Spleen (tissue), 11 donors: ENCODE data around the gene MYLK4. TPM values are rescaled to one million over a fixed set of nuclear protein-coding genes. Genes with fewer than 3 reads are reported as not detected.

Source experiments
- DNase-seq: peaks from one replicate; pipeline ENCODE4 v3.0.0-alpha.2; 2020
- H3K27ac ChIP-seq, 8 donors: fragments of 200-600 bp; sonication (generic) in 7 of 8; 1 replicate in 4 of 8; 2 replicates in 4 of 8; pipeline versions ENCODE4 v1.5.0 to v1.8.0; 2016 to 2021; ENCODE audit warnings: inconsistent platforms in 4 of 8, mild to moderate bottlenecking in 4 of 8, moderate library complexity in 1 of 8
- H3K27me3 ChIP-seq, 7 donors: fragments of 200-600 bp; sonication (generic) in 6 of 7; replicated peaks in 1 of 7; 1 replicate in 4 of 7; 2 replicates in 3 of 7; pipeline versions ENCODE4 v1.5.0 to v1.8.0; 2016 to 2021; ENCODE audit warnings: inconsistent platforms in 3 of 7, mild to moderate bottlenecking in 1 of 7
- H3K36me3 ChIP-seq, 6 donors: fragments of 200-600 bp; sonication (generic) in 5 of 6; 1 replicate in 4 of 6; 2 replicates in 2 of 6; pipeline versions ENCODE4 v1.5.0 to v1.8.0; 2016 to 2021; ENCODE audit warnings: inconsistent platforms in 2 of 6
- H3K4me1 ChIP-seq, 6 donors: fragments of 200-600 bp; sonication (generic) in 5 of 6; 1 replicate in 3 of 6; 2 replicates in 3 of 6; pipeline versions ENCODE4 v1.5.0 to v1.8.0; 2016 to 2021; ENCODE audit warnings: inconsistent platforms in 3 of 6
- H3K4me3 ChIP-seq, 8 donors: fragments of 200-600 bp; sonication (generic) in 7 of 8; 1 replicate in 4 of 8; 2 replicates in 4 of 8; pipeline versions ENCODE4 v1.5.0 to v1.8.0; 2016 to 2021; ENCODE audit warnings: inconsistent platforms in 4 of 8, mild to moderate bottlenecking in 4 of 8, moderate library complexity in 2 of 8
- H3K9me3 ChIP-seq, 8 donors: fragments of 200-600 bp; sonication (generic) in 7 of 8; 1 replicate in 4 of 8; 2 replicates in 4 of 8; pipeline versions ENCODE4 v1.5.0 to v1.8.0; 2016 to 2021; ENCODE audit warnings: inconsistent platforms in 4 of 8
- POLR2A ChIP-seq, 3 donors: fragments of 450-650 bp; IDR thresholded peaks; one replicate each; pipeline ENCODE4 v1.5.1; 2017; ENCODE audit warnings: antibody characterized with exemption in 3 of 3, mild to moderate bottlenecking in 1 of 3
- POLR2AphosphoS5 ChIP-seq, 3 donors: sonication (generic); formaldehyde crosslinking; IDR thresholded peaks; one replicate each; pipeline ENCODE4 v1.5.1; 2017; ENCODE audit warnings: antibody characterized with exemption in 3 of 3
- WGBS, 5 donors: extraction: QIAGEN DNeasy Blood & Tissue Kit in 3 of 5; methylation state at CpG; one replicate each; pipeline versions ENCODE4 v1.1.5 to v1.1.7; 2013 to 2018; 5-methylcytosine and 5-hydroxymethylcytosine counted together
- intact Hi-C: fragments of 100-400 bp; cut with DNase I; formaldehyde crosslinking; loops from one replicate; pipeline ENCODE4 v1.15.0; 2023; ENCODE audit warnings: low total_unique reads
- polyA plus RNA-seq, 3 donors: library from polyadenylated mRNA; stranded (reverse); fragments of 200-250 nt; gene quantifications; one replicate each; pipeline ENCODE4 v1.2.1, GENCODE V29; 2013
- total RNA-seq, 7 donors: library from RNA; depleted of rRNA in 3 of 7; stranded (reverse); fragments of >200 nt in 3 of 7; fragmentation: NEBNext Ultra II Directional in 4 of 7; extraction: Animal tissue kit (Norgen Biotek cat#: 25700) in 4 of 7; gene quantifications; one replicate each; pipeline versions ENCODE4 v1.1.0 to v1.2.1, GENCODE V29; 2016 to 2021
- TF ChIP-seq, protein P1 (sequence below), 11 experiments: fragments of 200-600 bp in 7 of 11; fragments of 450-650 bp in 4 of 11; sonication (generic) in 4 of 11; IDR thresholded peaks in 8 of 11; conservative IDR thresholded peaks in 3 of 11; 1 replicate in 7 of 11; 2 replicates in 4 of 11; pipeline versions ENCODE4 v1.4.0 to v1.8.0; 2016 to 2021; ENCODE audit warnings: antibody characterized with exemption in 11 of 11, inconsistent platforms in 4 of 11, mild to moderate bottlenecking in 1 of 11
- donor health status: healthy with polysubstance abuse.
- donor health status: DM: no; HTN: no; CAD: no; lungs with moderate emphysema.
- donor health status: DM: no; HTN: no; CAD: no.
- donor health status: Bipolar disorder and iron deficiency.
- donor health status: healthy.
- donor health status: DM: no; HTN: no; CAD: no.
- donor health status: DM: yes; HTN: yes; CAD: no.

MYLK4 gene
- total and polyA plus RNA-seq, 10 donors = 0.21 to 1.9 (median 0.76) TPM

DNA sequence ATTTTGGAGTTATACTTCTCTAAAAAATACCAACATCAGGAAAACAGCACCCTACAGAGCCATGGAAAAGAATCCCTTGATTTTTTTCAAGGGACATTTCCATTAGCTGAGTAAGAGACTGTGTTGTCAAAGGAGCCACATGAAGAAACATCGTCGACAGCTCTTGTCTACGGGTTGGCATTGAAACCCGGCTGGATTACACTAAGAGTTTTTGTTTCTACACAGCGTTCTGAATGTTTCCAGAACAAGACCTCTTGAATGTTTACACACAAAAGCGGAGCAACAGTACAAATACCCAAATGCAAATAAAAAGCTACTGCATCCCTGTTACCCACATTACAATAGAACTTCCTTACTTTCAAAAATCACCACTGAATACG is 2.4 kb upstream of the MYLK4 start:
- no peaks in the 10 kb centered on the region for H3K36me3 ChIP-seq
- TF ChIP-seq, protein P1, sequence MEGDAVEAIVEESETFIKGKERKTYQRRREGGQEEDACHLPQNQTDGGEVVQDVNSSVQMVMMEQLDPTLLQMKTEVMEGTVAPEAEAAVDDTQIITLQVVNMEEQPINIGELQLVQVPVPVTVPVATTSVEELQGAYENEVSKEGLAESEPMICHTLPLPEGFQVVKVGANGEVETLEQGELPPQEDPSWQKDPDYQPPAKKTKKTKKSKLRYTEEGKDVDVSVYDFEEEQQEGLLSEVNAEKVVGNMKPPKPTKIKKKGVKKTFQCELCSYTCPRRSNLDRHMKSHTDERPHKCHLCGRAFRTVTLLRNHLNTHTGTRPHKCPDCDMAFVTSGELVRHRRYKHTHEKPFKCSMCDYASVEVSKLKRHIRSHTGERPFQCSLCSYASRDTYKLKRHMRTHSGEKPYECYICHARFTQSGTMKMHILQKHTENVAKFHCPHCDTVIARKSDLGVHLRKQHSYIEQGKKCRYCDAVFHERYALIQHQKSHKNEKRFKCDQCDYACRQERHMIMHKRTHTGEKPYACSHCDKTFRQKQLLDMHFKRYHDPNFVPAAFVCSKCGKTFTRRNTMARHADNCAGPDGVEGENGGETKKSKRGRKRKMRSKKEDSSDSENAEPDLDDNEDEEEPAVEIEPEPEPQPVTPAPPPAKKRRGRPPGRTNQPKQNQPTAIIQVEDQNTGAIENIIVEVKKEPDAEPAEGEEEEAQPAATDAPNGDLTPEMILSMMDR (IDR thresholded peaks at IDR 0.05 in 8 of 11, conservative IDR thresholded peaks at IDR 0.05 in 3 of 11) = no peak
- TF ChIP-seq POLR2AphosphoS5 (IDR thresholded peaks at IDR 0.05) (no peak), POLR2A (IDR thresholded peaks at IDR 0.05) (no peak)
- H3K4me3 ChIP-seq = no peak overlapping the region
- H3K27ac ChIP-seq = no peak overlapping the region
- no peaks in the 10 kb centered on the region for H3K9me3 ChIP-seq
- H3K4me1 ChIP-seq = peaks cover 0 to 9% (median 6%) of the 10 kb centered on the region in 6 donors
- peaks cover 0 to 15% (median 0%) of the 10 kb centered on the region in 7 donors for H3K27me3 ChIP-seq
- no peak for DNase-seq
- intact Hi-C loops = no loop called here
- 81 to 88% (median 82%) methylated on average over 7 of the region's 7 CpGs for WGBS, 5 donors

DNA sequence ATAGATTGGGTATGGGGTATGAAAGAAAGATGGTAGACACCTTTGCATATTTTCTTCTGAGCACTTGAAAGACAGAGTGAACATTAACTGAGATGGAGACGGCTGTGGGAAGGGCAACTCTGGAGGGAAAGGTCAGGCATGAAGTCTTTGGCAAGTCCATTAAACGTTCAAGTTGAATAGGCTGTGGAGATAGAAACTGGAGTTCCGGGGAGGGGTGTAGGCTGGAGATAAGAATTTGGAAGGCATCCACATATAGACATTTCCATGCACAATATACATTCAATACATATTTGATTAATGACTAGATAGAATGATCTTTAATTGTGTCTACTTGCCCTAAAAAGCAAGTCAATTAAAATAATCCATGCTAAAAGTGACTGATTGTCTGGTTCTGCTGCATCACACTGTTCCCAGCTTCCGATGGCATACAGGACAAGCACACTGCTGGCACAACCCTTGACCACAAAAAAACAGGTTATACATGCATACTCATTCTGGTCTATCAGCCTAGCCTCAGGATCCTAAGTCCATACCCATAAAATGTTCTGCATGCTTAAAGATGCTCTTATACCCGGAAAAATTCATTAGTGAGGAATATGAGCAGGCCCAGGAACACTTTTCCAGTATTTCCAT is 1.9 kb upstream of the MYLK4 start:
- DNase-seq = no peak
- Histone ChIP-seq H3K4me1 (peaks cover 0 to 9% (median 6%) of the 10 kb centered on the region in 6 donors), H3K36me3 (no peaks in the 10 kb centered on the region), H3K4me3 (no peak overlapping the region), H3K9me3 (no peaks in the 10 kb centered on the region), H3K27me3 (peaks cover 0 to 15% (median 0%) of the 10 kb centered on the region in 7 donors), H3K27ac (no peak overlapping the region)
- 58 to 76% (median 66%) methylated on average over 5 of the region's 5 CpGs for WGBS, 5 donors
- intact Hi-C loops = no loop called here
- TF ChIP-seq POLR2A (IDR thresholded peaks at IDR 0.05) = no peak
- no peak for TF ChIP-seq POLR2AphosphoS5 (IDR thresholded peaks at IDR 0.05)
- TF ChIP-seq, protein P1 (IDR thresholded peaks at IDR 0.05 in 8 of 11, conservative IDR thresholded peaks at IDR 0.05 in 3 of 11) = no peak

DNA sequence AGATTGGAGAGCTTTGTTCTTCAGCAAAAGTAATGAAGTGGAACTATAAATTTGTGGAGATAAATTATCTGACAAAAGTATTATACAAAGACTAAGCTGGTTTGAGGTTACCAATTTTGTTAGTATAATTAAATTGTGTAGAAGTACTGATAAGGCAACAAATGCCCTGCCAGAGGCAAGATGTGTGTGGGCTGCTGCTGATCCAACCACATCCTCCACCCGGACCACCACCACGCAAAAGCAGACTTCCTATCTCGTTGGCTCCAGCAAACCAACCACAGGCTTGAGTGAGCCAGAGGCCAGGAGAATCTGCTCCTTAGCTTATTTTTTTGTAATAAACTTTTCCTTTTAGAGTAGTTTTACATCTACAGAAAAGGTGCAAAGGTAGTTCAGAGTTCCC is 1.1 kb upstream of the MYLK4 start:
- intact Hi-C loops = no loop called here
- WGBS, 5 donors = 27 to 47% (median 33%) methylated on average over 3 of the region's 3 CpGs
- Histone ChIP-seq H3K4me1 (peaks cover 0 to 9% (median 6%) of the 10 kb centered on the region in 6 donors), H3K36me3 (no peaks in the 10 kb centered on the region), H3K27me3 (peaks cover 0 to 15% (median 0%) of the 10 kb centered on the region in 7 donors), H3K4me3 (no peak overlapping the region), H3K9me3 (no peaks in the 10 kb centered on the region), H3K27ac (no peak overlapping the region)
- TF ChIP-seq POLR2A (IDR thresholded peaks at IDR 0.05) (no peak), POLR2AphosphoS5 (IDR thresholded peaks at IDR 0.05) (no peak)
- TF ChIP-seq, protein P1 (IDR thresholded peaks at IDR 0.05 in 8 of 11, conservative IDR thresholded peaks at IDR 0.05 in 3 of 11) = no peak
- DNase-seq = no peak

DNA sequence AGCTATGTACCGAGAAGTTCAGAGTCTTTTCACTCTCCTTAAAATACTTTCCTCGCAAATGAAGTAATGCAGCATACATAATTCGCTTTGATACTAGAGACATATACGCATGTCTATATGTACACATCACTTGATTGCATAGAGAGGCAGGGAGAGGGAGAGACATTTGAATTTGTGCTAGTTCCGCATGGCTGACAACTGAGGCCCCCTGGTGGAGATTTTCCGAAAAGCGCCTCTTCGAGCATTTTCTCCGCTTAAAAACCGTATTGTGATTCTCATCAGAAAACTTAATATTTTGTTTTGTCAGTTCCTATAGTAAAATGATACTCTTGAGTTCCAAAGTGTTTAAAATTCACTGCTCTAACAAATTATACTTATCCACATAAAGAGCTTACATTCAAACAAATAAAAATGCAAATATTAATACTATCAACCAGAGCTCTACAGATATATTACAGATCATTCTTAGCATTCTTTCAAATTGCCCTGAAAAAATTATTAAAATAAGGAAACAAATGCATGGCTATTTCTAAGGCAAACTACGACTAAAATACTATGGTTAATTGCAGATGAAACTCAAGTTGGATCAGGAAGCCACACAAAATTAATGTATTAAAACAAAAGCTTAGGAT is 637 bp downstream of the MYLK4 start:
- Histone ChIP-seq H3K27me3 (peaks cover 0 to 15% (median 0%) of the 10 kb centered on the region in 7 donors), H3K27ac (no peak overlapping the region), H3K36me3 (no peaks in the 10 kb centered on the region), H3K4me3 (no peak overlapping the region), H3K9me3 (no peaks in the 10 kb centered on the region), H3K4me1 (peaks cover 0 to 9% (median 6%) of the 10 kb centered on the region in 6 donors)
- peak; percentile 77 for DNase-seq
- intact Hi-C loops = loop anchor here (5.0 kb wide), 1 partner anchor 1158 kb away; no protein-coding TSS in a partner anchor
- WGBS, 5 donors = 7 to 13% (median 9%) methylated on average over 11 of the region's 11 CpGs
- TF ChIP-seq, protein P1 (IDR thresholded peaks at IDR 0.05 in 8 of 11, conservative IDR thresholded peaks at IDR 0.05 in 3 of 11) = peak in 10 of 11 experiments; percentile 57 to 90 (median 82)
- no peak for TF ChIP-seq POLR2A (IDR thresholded peaks at IDR 0.05)
- no peak for TF ChIP-seq POLR2AphosphoS5 (IDR thresholded peaks at IDR 0.05)
